Tibial artery (tissue), 4 donors: ENCODE measurements around the gene HSPE1.
A peak's percentile ranks its signal among the peaks of the same experiment; 100 is the strongest.

Experiments used
- DNase-seq, 2 donors: peaks; one replicate each; pipeline ENCODE4 v3.0.0-alpha.2; 2019
- H3K27ac ChIP-seq, 2 donors: fragments of 200-600 bp; sonication (generic) in 1 of 2; 1 replicate in 1 of 2; 2 replicates in 1 of 2; pipeline ENCODE4 v1.5.1; 2018 to 2019; ENCODE audit warnings: mild to moderate bottlenecking in 1 of 2
- H3K27me3 ChIP-seq, 2 donors: fragments of 200-600 bp; sonication (generic) in 1 of 2; one replicate each; pipeline versions ENCODE4 v1.5.1 to v1.6.0; 2016 to 2019
- H3K36me3 ChIP-seq, 3 donors: fragments of 200-600 bp; sonication (generic) in 2 of 3; one replicate each; pipeline ENCODE4 v1.5.1; 2016 to 2019; ENCODE audit warnings: mild to moderate bottlenecking in 2 of 3
- H3K4me1 ChIP-seq, 4 donors: fragments of 200-600 bp; sonication (generic) in 2 of 4; 1 replicate in 3 of 4; 2 replicates in 1 of 4; pipeline ENCODE4 v1.5.1; 2016 to 2019
- H3K4me3 ChIP-seq, 2 donors: fragments of 200-600 bp; sonication (generic) in 1 of 2; 1 replicate in 1 of 2; 2 replicates in 1 of 2; pipeline ENCODE4 v1.5.1; 2018 to 2019; ENCODE audit warnings: mild to moderate bottlenecking in 2 of 2
- H3K9me3 ChIP-seq, 3 donors: fragments of 200-600 bp; sonication (generic) in 1 of 3; one replicate each; pipeline ENCODE4 v1.5.1; 2016 to 2019
- CTCF ChIP-seq, 2 experiments: fragments of 200-600 bp in 1 of 2; fragments of 450-650 bp in 1 of 2; IDR thresholded peaks; one replicate each; pipeline ENCODE4 v1.5.1; 2017 to 2019; ENCODE audit warnings: antibody characterized with exemption in 2 of 2, mild to moderate bottlenecking in 1 of 2, moderate library complexity in 1 of 2
- intact Hi-C: fragments of 100-400 bp; cut with DNase I; formaldehyde crosslinking; loops from one replicate; pipeline ENCODE4 v1.15.0; 2023; ENCODE audit warnings: low total_unique reads

The HSPE1 gene

GRCh38 chr2:197487385-197487784 lies 12.8 kb upstream of the HSPE1 start:
- intact Hi-C loops, result no loop called here
- Histone ChIP-seq H3K27me3 (no peaks in the 10 kb centered on the region), H3K27ac (no peak overlapping the region), H3K9me3 (peaks cover 0 to 15% (median 14%) of the 10 kb centered on the region in 3 donors), H3K4me3 (no peak overlapping the region), H3K4me1 (no peaks in the 10 kb centered on the region), H3K36me3 (peaks cover 69 to 83% (median 82%) of the 10 kb centered on the region in 3 donors)
- TF ChIP-seq CTCF (IDR thresholded peaks at IDR 0.05), result no peak
- DNase-seq, result no peak

GRCh38 chr2:197495433-197496134 lies 4.6 kb upstream of the HSPE1 start:
- intact Hi-C loops, result no loop called here
- H3K9me3 ChIP-seq, result no peaks in the 10 kb centered on the region
- DNase-seq, result no peak
- H3K27ac ChIP-seq, result no peak overlapping the region
- H3K4me3 ChIP-seq, result no peak overlapping the region
- no peaks in the 10 kb centered on the region for H3K27me3 ChIP-seq
- H3K4me1 ChIP-seq, result peaks cover 0 to 36% (median 23%) of the 10 kb centered on the region in 4 donors
- H3K36me3 ChIP-seq, result peaks cover 65 to 66% (median 66%) of the 10 kb centered on the region in 3 donors
- no peak for TF ChIP-seq CTCF (IDR thresholded peaks at IDR 0.05)

GRCh38 chr2:197496695-197497094 lies 3.5 kb upstream of the HSPE1 start:
- Histone ChIP-seq H3K9me3 (no peaks in the 10 kb centered on the region), H3K4me3 (no peak overlapping the region), H3K27me3 (no peaks in the 10 kb centered on the region), H3K36me3 (peaks cover 54 to 56% (median 55%) of the 10 kb centered on the region in 3 donors), H3K27ac (no peak overlapping the region), H3K4me1 (peaks cover 0 to 45% (median 29%) of the 10 kb centered on the region in 4 donors)
- no peak for DNase-seq
- intact Hi-C loops, result no loop called here
- TF ChIP-seq CTCF (IDR thresholded peaks at IDR 0.05), result no peak

- intact Hi-C loops, result no loop called here
- Histone ChIP-seq H3K27ac (no peak overlapping the region), H3K4me3 (no peak overlapping the region)
Observed at GRCh38 chr2:197497326-197497725, 2.9 kb upstream of the HSPE1 start.

GRCh38 chr2:197498235-197498936 lies 1.8 kb upstream of the HSPE1 start:
- no peak for DNase-seq
- H3K9me3 ChIP-seq, result no peaks in the 10 kb centered on the region
- intact Hi-C loops, result loop anchor here (2.0 kb wide), 1 partner anchor 46 kb away; the partner anchor contains the start of gene COQ10B
- H3K36me3 ChIP-seq, result peaks cover 37 to 42% (median 39%) of the 10 kb centered on the region in 3 donors
- H3K4me3 ChIP-seq, result peak overlapping the region; percentile 81 to 91
- no peaks in the 10 kb centered on the region for H3K27me3 ChIP-seq
- H3K27ac ChIP-seq, result peak overlapping the region; percentile 95 to 97
- TF ChIP-seq CTCF (IDR thresholded peaks at IDR 0.05), result no peak
- H3K4me1 ChIP-seq, result peaks cover 0 to 55% (median 36%) of the 10 kb centered on the region in 4 donors

More at GRCh38 chr2:197497326-197497725, 2.9 kb upstream of the HSPE1 start:
- no peaks in the 10 kb centered on the region for H3K9me3 ChIP-seq
- no peaks in the 10 kb centered on the region for H3K27me3 ChIP-seq
- peaks cover 48 to 50% (median 48%) of the 10 kb centered on the region in 3 donors for H3K36me3 ChIP-seq
- no peak for DNase-seq
- peaks cover 0 to 51% (median 35%) of the 10 kb centered on the region in 4 donors for H3K4me1 ChIP-seq
- no peak for TF ChIP-seq CTCF (IDR thresholded peaks at IDR 0.05)
